Stimulated activated CD8-positive, alpha-beta memory T cell treated with anti-CD3 and anti-CD28 coated beads, Interleukin-15, amount 100 ng/mL, for 24 hours (primary cell): ENCODE results near the gene NFKB1.

Experiments used
- DNase-seq: peaks from one replicate; pipeline ENCODE4 v3.0.0-alpha.2; 2020; ENCODE audit warnings: low read depth

The NFKB1 gene

GRCh38 chr4:102631616-102632015 lies 130.5 kb downstream of the NFKB1 start:
- DNase-seq = no peak

GRCh38 chr4:102632241-102633065 lies 131.3 kb downstream of the NFKB1 start:
- DNase-seq = no peak

- no peak for DNase-seq
Observed at GRCh38 chr4:102633100-102633499, 131.9 kb downstream of the NFKB1 start.

GRCh38 chr4:102637391-102637790 lies 136.2 kb downstream of the NFKB1 start:
- DNase-seq = no peak

DNA sequence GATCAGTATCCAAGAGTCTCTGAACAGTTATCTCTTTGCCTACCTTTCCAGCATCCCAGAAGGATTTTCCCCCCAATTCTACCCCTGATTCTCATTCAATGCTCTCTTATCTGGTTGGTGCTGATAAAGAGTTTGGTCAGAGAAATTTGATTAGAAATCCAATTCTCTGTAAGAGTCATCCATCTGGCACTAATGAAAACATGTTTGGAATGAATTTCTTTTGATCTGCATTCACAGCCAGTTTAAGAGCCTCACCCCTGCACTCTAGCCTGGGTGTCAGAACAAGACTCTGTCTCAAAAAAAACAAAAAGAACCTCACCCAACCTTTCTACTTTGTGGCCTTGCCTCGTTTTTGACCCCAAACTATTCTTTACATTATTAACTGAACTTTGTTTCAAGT lies 137.5 kb downstream of the NFKB1 start:
- no peak for DNase-seq

DNA sequence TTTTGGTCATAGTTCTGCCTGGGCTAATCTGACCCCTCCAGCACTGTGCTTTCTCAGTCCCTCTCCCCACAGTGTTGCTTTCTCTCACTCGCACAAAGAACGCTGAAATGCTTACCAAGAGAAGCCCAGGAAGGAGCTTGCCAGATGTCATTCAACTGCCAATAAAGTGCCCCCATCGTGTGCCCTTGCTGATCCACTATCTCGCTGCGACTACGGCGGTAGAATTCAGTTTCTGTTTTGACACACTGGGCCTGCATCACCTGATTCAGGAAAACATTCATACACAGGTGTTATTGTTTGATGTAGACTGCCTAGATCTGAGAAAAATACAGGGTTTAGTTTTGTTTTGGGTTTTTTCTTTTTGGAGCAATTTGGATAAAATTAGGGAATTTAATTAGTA lies 138.4 kb downstream of the NFKB1 start:
- DNase-seq = no peak

DNA sequence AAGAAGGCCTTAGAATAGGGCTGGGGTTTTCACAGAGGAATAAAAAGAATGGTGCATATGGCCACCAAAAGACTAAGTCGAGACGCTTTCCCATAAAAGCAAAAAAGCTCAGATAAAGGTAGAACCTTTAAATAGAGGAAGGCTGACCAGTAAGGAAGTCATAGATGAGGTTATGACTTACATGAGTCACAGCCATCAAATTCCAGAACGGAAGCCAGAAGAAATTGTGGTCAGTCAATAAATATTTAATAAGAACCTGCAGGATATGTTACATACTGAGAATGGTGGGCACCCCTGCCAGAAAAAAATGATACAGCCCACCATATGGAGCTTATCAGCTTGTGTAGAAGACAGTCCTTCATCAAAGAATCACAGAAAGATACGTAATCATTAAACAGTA lies 139.5 kb downstream of the NFKB1 start:
- DNase-seq = no peak

- no peak for DNase-seq
Observed at GRCh38 chr4:102641793-102642192, 140.6 kb downstream of the NFKB1 start.

GRCh38 chr4:102642631-102643298 lies 141.6 kb downstream of the NFKB1 start:
- DNase-seq = no peak

DNA sequence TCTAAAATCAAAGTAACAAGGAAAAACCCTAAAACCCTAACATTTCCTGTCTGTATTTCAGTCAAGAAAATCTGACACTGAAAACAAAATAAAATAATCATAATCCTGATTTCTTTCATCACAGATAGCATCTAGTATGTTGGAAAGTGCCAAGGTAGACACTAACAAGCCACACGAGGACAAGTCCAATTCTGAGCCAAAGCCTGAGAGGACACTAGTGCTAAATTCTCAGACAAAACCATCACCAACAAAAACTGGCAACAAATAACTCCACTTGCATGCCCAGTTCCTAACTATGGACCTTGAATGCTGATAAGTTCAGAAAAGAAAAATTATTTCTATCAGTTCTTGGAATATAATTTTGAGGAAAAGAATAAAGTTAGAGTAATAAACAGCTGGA lies 146.0 kb downstream of the NFKB1 start:
- no peak for DNase-seq

DNA sequence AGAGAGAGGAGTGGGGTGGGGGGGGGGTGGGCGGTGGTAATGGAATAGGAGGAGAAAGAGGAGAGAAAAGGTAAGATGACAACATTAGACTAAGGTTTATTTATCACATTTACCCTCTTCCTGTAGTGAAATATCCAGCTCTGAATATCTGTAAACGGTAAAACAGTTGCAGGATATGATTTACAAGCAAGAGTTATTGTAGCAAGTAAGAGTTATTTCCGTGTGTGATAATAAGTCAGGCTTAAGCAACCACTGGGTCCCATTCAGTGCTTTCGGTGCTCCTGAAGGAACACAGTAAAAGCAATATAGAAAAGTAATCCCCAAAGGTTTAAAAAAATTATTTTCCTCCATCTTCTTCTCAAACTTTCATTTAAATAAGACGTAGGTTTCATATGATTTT lies 156.0 kb downstream of the NFKB1 start:
- DNase-seq = no peak

DNA sequence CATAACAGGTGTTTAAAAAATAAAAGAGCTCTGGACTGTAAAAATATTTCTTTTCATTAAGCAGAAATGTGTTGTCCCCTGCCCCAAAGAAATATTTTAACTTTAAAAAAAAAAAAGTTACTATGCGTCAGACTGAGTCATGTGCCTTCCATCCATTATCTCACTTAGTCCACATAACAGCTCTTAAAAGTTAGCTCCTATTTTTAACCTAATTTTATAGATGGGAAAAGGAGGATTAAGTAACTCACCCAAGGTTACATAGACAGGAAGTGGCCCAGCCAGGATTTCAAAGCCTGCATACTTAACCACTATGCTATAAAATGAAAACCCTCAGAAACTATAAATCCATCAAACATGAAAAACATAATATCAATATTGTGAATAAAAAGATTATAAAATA lies 161.9 kb downstream of the NFKB1 start:
- DNase-seq = no peak

- no peak for DNase-seq
Observed at GRCh38 chr4:102665527-102665926, 164.4 kb downstream of the NFKB1 start.
